ENCODE results near the gene PPCS. TPM values are rescaled to one million over a fixed set of nuclear protein-coding genes. Genes with fewer than 3 reads are reported as not detected.
A peak's percentile ranks its signal among the peaks of the same experiment; 100 is the strongest.
"Not testable (repeated sequence)": the region's sequence is repeated elsewhere in the genome, so short reads cannot be mapped to it uniquely, and the experiment has no call there.

Gene PPCS
- total RNA-seq, 2 experiments from 2014 or later: 46.8 to 48.4 TPM

GRCh38 chr1:42462828-42463763 is 6.8 kb downstream of the PPCS start, which contains the start of gene CCDC30:
Gene CCDC30, plus strand, starts transcription at chr1:42463286. Its CDS starts 17,266 bp downstream, at chr1:42480552.
- H3K36me3 Mint-ChIP-seq (ENCODE audit: low read depth): peaks cover 38% of the 10 kb centered on the region
- H3K9me3 Mint-ChIP-seq: no peaks in the 10 kb centered on the region
- ChIA-PET CTCF (interaction anchor here (1.3 kb wide), 1 partner anchor 304 kb away, joined by 4 read pairs; the partner anchor contains the start of genes C1orf50 and P3H1), POLR2A (interaction anchor here (0.6 to 1.7 kb wide), 7 partner anchors 11 to 1216 kb away, joined by 3 to 4 read pairs (median 3); partner anchors contain the start of gene PPIH)
- peak within 1 kb of the TSS; percentile 61 for H3K27ac Mint-ChIP-seq
- H3K4me3 Mint-ChIP-seq: peak within 1 kb of the TSS; percentile 73
- no peaks in the 10 kb centered on the region for H3K27me3 Mint-ChIP-seq
- H3K4me1 Mint-ChIP-seq: peaks cover 43% of the 10 kb centered on the region
- DNase-seq: peak; percentile 97

- Mint-ChIP-seq H3K27ac (no peak overlapping the region), H3K9me3 (no peaks in the 10 kb centered on the region), H3K27me3 (no peaks in the 10 kb centered on the region), H3K4me3 (peak overlapping the region; percentile 73), H3K36me3 (ENCODE audit: low read depth) (peaks cover 30% of the 10 kb centered on the region), H3K4me1 (peaks cover 36% of the 10 kb centered on the region)
- ChIA-PET CTCF (interaction anchor here (1.3 kb wide), 1 partner anchor 303 kb away, joined by 4 read pairs; the partner anchor contains the start of genes C1orf50 and P3H1), POLR2A (interaction anchor here (1.4 to 1.7 kb wide), 2 partner anchors 10 to 195 kb away, joined by 3 to 4 read pairs; no protein-coding TSS in a partner anchor)
- DNase-seq: no peak
These were observed 7.6 kb downstream of the PPCS start for GRCh38 chr1:42463921-42464320.

DNA sequence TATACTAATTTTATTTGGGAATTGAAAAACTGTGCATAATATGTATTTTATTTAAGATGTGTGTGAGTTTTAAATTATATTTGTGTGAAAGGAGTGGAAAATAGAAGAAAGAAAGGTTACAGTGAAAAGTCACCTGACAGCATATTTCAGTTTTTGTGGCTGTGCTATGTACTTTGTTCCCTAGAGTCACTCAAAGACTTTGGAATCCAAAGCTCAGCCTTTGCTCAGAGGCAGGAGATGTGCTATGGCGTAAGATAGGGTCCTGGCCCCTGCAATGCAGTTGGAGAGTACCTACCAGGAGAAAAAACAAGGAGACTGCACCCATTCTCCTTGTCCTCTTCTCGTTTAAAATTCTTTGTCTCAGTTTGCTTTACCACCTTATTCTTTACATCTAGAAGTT is 9.7 kb downstream of the PPCS start:
- H3K9me3 Mint-ChIP-seq: no peaks in the 10 kb centered on the region
- H3K4me1 Mint-ChIP-seq: peaks cover 24% of the 10 kb centered on the region
- peaks cover 11% of the 10 kb centered on the region for H3K36me3 Mint-ChIP-seq (ENCODE audit: low read depth)
- POLR2A ChIA-PET: no interaction called here
- no peak overlapping the region for H3K4me3 Mint-ChIP-seq
- CTCF ChIA-PET: no interaction called here
- H3K27me3 Mint-ChIP-seq: no peaks in the 10 kb centered on the region
- no peak overlapping the region for H3K27ac Mint-ChIP-seq
- no peak for DNase-seq

- Mint-ChIP-seq H3K36me3 (ENCODE audit: low read depth) (no peaks in the 10 kb centered on the region), H3K27ac (no peak overlapping the region), H3K27me3 (no peaks in the 10 kb centered on the region), H3K4me3 (no peak overlapping the region), H3K4me1 (no peaks in the 10 kb centered on the region), H3K9me3 (no peaks in the 10 kb centered on the region)
- CTCF ChIA-PET: no interaction called here
- POLR2A ChIA-PET: interaction anchor here (1.5 kb wide), 1 partner anchor 13 kb away, joined by 4 read pairs; no protein-coding TSS in a partner anchor
- no peak for DNase-seq
These were observed 13.4 kb downstream of the PPCS start for GRCh38 chr1:42469727-42470126.

DNA sequence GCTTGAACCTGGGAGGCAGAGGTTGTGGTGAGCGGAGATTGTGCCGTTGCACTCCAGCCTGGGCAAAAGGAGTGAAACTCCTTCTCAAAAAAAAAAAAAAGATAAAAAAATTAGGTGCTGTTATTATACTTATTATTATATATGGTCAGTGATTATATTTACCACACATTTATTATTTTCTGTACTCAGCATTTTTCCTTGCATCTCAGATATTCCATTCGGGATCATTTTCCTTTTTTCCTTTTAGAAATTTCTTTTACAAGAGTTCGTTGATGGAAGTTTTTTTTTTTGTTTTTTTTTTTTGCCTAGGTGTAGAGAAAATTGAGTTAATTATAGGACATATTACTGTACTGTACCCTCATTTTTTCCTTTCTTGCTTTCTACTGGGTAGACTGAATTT is 20.3 kb downstream of the PPCS start:
- Mint-ChIP-seq H3K4me1 (no peaks in the 10 kb centered on the region), H3K27me3 (no peaks in the 10 kb centered on the region), H3K27ac (no peak overlapping the region), H3K36me3 (ENCODE audit: low read depth) (no peaks in the 10 kb centered on the region), H3K9me3 (no peaks in the 10 kb centered on the region), H3K4me3 (no peak overlapping the region)
- DNase-seq: no peak
- ChIA-PET CTCF (no interaction called here), POLR2A (no interaction called here)

GRCh38 chr1:42477354-42477753 is 21.0 kb downstream of the PPCS start:
- H3K4me3 Mint-ChIP-seq; H3K4me1 Mint-ChIP-seq; CTCF ChIA-PET; H3K9me3 Mint-ChIP-seq; H3K27me3 Mint-ChIP-seq; DNase-seq; H3K36me3 Mint-ChIP-seq (ENCODE audit: low read depth); POLR2A ChIA-PET; H3K27ac Mint-ChIP-seq: not testable (repeated sequence)

DNA sequence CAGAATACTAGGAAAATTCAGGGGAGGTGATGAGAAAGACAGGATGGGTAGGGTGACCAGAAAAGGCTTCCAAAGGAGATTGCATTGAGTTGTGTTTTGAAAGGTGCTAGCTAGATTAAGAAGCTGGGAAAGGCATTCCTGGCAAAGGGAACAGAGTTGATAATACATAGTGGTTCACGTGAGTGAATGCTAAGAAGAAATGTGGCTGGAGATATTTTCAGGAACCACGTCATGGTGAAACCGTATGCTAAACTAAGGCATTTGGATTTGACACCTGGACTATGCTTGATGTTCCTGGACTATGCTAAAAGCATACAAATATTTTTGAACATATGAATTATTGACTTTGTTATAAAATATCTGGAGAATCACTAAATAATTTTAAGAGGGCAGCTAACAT is 21.4 kb downstream of the PPCS start:
- ChIA-PET POLR2A (no interaction called here), CTCF (no interaction called here)
- H3K9me3 Mint-ChIP-seq: no peaks in the 10 kb centered on the region
- no peak for DNase-seq
- no peaks in the 10 kb centered on the region for H3K36me3 Mint-ChIP-seq (ENCODE audit: low read depth)
- H3K4me1 Mint-ChIP-seq: no peaks in the 10 kb centered on the region
- H3K4me3 Mint-ChIP-seq: no peak overlapping the region
- no peaks in the 10 kb centered on the region for H3K27me3 Mint-ChIP-seq
- H3K27ac Mint-ChIP-seq: no peak overlapping the region

- Mint-ChIP-seq H3K36me3 (ENCODE audit: low read depth) (no peaks in the 10 kb centered on the region), H3K27ac (no peak overlapping the region), H3K9me3 (no peaks in the 10 kb centered on the region)
These were observed 23.3 kb downstream of the PPCS start for GRCh38 chr1:42479621-42480020.

DNA sequence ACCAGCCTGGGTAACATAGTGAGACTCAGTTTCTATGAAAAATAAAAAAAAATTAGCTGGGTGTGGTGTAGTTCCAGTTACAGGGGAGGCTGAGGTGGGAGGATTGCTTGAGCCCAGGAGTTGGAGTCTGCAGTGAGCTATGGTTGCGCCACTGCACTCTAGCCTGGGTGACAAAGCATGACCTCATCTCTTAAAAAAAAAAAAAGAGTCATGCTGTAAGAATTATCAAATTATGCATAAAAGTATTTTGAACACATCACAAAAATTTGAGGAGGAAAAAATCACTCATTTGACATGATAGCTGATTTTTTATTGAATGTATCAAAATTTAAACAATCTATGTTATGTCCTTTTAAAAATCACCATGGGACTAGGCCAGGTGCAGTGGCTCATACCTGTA is 24.6 kb downstream of the PPCS start:
- POLR2A ChIA-PET: no interaction called here
- Mint-ChIP-seq H3K27ac (no peak overlapping the region), H3K4me1 (no peaks in the 10 kb centered on the region), H3K4me3 (no peak overlapping the region), H3K9me3 (no peaks in the 10 kb centered on the region), H3K36me3 (ENCODE audit: low read depth) (no peaks in the 10 kb centered on the region), H3K27me3 (no peaks in the 10 kb centered on the region)
- CTCF ChIA-PET: no interaction called here
- DNase-seq: no peak

More at GRCh38 chr1:42479621-42480020, 23.3 kb downstream of the PPCS start:
- ChIA-PET POLR2A (no interaction called here), CTCF (no interaction called here)
- DNase-seq: no peak
- Mint-ChIP-seq H3K4me1 (no peaks in the 10 kb centered on the region), H3K4me3 (no peak overlapping the region), H3K27me3 (no peaks in the 10 kb centered on the region)

- no peak for DNase-seq
- H3K9me3 Mint-ChIP-seq: no peaks in the 10 kb centered on the region
- no peaks in the 10 kb centered on the region for H3K4me1 Mint-ChIP-seq
- no peak overlapping the region for H3K27ac Mint-ChIP-seq
- H3K27me3 Mint-ChIP-seq: no peaks in the 10 kb centered on the region
- no peak overlapping the region for H3K4me3 Mint-ChIP-seq
- no peaks in the 10 kb centered on the region for H3K36me3 Mint-ChIP-seq (ENCODE audit: low read depth)
- CTCF ChIA-PET: no interaction called here
- POLR2A ChIA-PET: no interaction called here
These were observed 26.4 kb downstream of the PPCS start for GRCh38 chr1:42482635-42483153.

GRCh38 chr1:42484382-42484781 is 28.0 kb downstream of the PPCS start:
- POLR2A ChIA-PET: no interaction called here
- no peaks in the 10 kb centered on the region for H3K4me1 Mint-ChIP-seq
- CTCF ChIA-PET: no interaction called here
- H3K27ac Mint-ChIP-seq: no peak overlapping the region
- H3K36me3 Mint-ChIP-seq (ENCODE audit: low read depth): no peaks in the 10 kb centered on the region
- H3K27me3 Mint-ChIP-seq: no peaks in the 10 kb centered on the region
- DNase-seq: no peak
- H3K4me3 Mint-ChIP-seq: no peak overlapping the region
- H3K9me3 Mint-ChIP-seq: no peaks in the 10 kb centered on the region

DNA sequence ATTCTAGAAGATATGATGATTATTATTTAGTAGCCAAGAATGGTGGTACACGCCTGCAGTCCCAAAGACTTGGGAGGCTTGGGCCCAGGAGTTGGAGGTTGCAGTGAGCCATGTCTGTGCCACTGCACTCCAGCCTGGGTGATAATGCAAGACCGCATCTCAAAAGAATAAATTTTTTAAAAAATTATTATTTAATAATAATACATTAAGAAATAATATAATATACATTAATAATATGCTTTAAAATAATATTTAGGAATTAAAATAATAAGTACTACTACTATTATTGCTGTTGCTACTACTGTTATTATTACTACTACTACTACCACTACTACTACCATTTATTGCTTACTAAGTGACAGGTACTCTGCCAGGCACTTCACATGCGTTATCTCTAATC is 33.9 kb downstream of the PPCS start:
- CTCF ChIA-PET: no interaction called here

DNA sequence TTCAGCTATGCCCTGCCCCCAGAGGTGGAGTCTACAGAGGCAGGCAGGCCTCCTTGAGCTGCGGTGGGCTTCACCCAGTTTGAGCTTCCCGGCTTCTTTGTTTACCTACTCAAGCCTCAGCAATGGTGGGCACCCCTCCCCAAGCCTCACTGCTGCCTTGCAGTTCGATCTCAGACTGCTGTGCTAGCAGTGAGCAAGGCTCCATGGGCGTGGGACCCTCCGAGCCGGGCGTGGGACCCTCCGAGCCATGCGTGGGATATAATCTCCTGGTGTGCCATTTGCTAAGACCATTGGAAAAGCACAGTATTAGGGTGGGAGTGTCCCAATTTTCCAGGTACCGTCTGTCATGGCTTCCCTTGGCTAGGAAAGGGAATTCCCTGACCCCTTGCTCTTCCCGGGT is 45.7 kb downstream of the PPCS start:
- H3K27ac Mint-ChIP-seq, CTCF ChIA-PET, H3K4me1 Mint-ChIP-seq, H3K4me3 Mint-ChIP-seq, POLR2A ChIA-PET, DNase-seq, H3K27me3 Mint-ChIP-seq: not testable (repeated sequence)
- peaks cover 28% of the 10 kb centered on the region for H3K9me3 Mint-ChIP-seq
- H3K36me3 Mint-ChIP-seq (ENCODE audit: low read depth): peaks cover 17% of the 10 kb centered on the region

More for the DNA sequence above, 33.9 kb downstream of the PPCS start:
- no peak for DNase-seq
- Mint-ChIP-seq H3K36me3 (ENCODE audit: low read depth) (peaks cover 2% of the 10 kb centered on the region), H3K27ac (no peak overlapping the region), H3K9me3 (no peaks in the 10 kb centered on the region), H3K27me3 (no peaks in the 10 kb centered on the region), H3K4me1 (no peaks in the 10 kb centered on the region), H3K4me3 (no peak overlapping the region)
- POLR2A ChIA-PET: no interaction called here

Measured in activated CD4-positive, alpha-beta memory T cell treated with anti-CD3 and anti-CD28 coated beads, Interleukin-2, amount 10 ng/mL, durations not matched to agents 7 days and 5 days (primary cell).